KBM-7 (cell line): ENCODE results near the gene MYCN.

Experiments used
- DNase-seq: peaks from one replicate; pipeline ENCODE4 v3.0.0-alpha.2; 2015
- in situ Hi-C: fragments of 300-500 bp; cut with MboI; formaldehyde crosslinking; loops from 2 replicates; pipeline ENCODE4 v1.14.3; 2020; ENCODE audit warnings: low sequenced_read_pairs, low pct_unique_long_range_greater_than_20kb, mixed read lengths

MYCN gene

DNA sequence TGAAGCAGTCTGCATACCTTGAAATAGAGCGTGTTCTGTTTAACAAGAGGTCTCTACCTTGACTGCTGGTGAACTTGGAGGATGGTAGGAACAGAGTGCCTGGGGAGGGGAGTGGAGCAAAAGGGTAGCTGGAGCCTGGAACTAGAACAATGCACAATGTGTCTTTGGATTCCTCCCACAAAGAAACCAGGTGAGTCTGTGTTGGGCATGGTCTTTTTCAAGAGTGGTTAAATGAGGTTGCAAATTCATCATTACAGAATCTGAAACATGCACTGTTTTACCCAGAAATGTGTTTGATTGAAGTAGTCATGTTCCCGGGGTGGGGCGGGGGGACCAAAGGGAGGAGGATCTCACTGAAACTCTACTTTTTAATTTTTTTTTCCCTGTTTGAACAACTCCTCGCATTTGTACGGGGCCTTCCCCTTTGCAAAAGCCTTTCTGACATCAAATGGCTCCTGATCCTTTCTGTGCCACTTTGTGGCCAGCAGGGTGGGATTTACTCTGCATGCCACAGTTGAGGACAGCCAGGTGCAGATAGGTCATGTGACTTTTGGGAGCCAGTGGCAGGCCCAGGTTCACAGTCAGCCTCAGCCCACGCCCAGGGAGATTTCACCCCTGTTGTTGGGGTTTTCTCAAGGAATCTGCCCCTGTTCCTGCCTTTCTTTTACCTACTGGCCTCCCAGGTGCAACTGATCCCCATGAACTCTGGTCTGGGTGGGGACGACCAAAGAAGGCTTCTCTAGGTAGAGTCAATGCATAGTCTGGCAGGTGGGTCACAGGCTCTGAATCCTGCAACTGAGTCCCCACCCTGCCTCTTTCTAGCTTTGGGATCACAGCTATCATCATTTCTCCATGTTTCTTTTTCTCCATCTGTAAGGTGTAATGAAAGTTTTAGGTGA, 28.2 kb downstream of the MYCN start:
- no peak for DNase-seq
- in situ Hi-C loops, result no loop called here

DNA sequence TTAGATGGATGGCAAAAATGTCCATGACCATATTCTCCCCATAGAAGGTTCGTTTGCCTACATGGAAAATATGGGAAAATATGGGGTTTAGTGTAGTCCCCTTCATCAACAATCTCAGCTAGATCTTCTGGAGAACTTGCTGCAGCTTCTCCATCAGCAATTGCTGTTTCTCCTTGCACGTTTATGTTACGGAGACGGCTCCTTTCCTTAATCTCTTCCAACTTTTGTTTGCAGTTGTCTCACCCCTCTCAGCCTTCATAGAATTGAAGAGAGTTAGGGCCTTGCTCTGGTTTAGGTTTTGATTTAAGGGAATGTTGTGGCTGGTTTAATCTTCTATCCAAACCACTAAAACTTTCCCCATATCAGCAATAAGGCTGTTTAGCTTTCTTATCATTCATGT, 28.9 kb downstream of the MYCN start:
- in situ Hi-C loops, result no loop called here

DNA sequence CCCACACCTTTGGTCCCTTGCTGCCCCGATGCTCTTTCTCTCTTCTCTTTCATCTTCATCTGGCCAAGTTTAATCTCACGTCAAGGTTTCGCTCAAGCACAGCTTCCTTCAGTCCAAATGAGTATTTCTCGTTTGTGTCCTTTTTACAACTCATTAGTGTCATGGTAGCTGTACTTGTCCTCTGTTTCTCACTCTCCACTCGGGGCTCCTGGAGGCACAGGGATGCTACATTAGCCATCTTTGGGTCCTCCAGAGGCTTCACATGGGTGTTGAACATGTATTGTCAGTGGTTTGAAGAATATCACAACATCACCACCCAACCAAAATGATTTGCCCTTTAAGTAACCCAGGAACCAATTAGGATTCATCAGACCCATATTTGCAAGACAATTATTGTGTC, 30.4 kb downstream of the MYCN start:
- no peak for DNase-seq
- in situ Hi-C loops, result no loop called here

More for the DNA sequence above, 28.9 kb downstream of the MYCN start:
- DNase-seq, result no peak

DNA sequence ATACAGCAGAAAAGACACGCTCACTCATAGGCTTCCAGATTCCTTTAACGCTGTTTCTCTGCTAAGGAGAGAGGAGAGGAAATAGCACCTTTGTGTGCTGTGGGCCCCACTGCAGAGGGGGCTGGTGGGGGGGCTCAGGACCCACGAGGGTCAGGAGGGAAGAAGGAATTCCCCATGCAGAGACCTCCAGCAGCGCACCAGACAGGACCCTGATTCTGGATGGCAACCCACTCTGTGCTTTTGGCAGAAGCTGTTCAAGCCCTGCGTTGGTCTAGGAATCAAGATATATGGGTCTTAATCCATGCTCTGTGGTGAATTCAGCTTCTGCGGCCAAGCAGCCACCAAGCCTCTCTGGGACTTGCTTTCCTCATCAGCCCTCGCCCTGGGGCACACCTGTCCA, 31.0 kb downstream of the MYCN start:
- in situ Hi-C loops, result no loop called here
- DNase-seq, result no peak

DNA sequence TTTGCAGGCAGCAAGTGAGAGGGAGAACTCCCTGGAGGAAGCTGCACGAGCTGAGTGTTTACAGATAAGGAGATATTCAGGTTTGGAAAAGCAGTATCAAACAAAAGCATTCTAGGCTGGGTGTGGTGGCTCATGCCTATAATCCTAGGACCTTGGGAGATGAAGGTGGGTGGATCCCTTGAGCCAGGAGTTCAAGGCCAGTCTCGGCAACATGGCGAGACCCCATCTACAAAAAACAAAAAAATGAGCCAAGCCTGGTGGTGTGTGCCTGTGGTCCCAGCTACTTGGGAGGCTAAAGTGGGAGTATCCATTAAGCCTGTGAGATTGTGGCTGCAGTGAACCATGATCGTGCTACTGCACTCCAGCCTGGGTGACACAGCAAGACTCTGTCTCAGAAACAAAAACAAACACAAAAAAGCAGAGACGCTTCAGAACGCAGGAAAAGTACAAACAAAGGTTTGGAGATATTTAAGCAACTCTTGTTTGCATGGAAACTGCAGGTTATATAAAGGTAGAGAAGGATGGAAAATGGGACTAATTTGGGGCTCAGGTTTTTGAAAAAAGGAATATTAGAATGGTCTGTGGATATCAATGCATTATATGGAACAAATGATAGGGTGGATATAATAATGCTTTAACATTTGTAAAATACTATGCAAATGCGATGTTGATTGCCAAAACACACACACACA, 31.6 kb downstream of the MYCN start:
- in situ Hi-C loops, result no loop called here
- DNase-seq, result no peak

DNA sequence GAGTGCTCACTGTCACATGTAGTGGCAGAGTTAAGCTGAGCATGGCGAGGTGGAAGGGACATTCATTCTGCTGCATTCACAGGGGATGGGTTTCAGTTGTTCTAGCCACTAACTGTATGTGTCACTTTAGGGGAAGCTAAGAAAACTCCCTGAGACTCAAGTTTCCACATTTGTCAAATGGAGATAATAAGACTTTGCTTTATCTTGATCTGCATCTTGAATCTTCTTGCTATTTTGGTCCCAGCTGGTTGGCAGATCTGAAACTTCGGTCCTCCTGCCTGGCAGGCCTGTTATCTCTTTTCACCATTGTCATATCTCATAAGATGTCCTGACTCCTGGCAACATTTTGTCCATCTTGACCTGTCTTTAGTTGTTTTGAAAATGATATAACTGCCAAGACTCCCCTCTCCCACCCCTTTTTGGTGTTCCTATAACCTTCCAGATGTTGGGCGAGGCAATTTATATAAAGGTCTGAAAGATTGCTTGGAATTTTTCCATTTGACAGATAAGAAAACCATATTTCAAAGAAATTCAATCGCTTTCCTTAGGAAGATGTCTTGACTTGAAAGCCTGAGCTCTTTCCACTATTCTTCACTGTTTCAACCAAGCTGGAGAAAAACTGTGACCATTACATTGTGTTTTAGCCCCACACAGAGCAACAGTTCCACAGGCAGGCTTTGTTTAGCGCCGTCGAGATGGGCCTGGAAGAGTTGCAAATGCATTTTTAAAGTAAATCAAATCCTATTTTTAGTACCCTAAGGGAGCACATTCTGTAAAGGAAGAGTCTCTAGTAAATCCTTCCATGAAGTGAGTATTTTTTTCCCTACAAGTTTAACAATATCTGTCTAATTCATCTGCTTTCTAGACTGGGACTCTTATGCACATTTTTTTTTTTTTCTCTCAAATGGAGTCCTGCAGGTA, 33.4 kb downstream of the MYCN start:
- in situ Hi-C loops, result no loop called here
- DNase-seq, result peak; percentile 64

DNA sequence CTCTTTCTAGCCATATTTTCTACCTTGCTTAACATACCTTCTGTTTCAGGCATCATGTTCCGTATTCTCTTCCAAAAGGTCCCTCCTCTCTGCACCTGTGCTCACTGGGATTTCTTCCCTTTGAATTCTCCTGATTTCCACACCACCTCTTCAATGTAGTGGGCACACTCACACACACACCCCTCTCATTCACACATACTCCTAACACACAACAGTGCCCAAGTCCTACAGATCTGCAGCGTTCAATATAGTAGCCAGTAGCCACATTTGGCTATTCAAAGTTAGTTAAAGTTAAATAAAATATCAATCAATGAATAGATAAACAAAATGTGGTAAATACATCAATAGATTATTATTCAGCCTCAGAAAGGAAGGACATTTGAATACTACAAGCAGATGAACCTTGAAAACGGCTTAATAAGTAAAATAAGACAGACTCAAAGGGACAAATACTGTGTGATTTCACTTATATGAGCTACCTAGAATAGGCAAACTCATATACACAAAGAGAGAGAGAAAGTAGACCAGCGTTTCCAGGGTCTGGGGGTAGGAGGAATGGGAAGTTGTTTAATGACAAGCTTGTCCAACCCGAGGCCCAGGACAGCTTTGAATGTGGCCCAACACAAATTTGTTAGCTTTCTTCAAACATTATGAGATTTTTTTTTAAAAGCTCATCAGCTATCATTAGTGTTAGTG, 34.4 kb downstream of the MYCN start:
- DNase-seq, result no peak
- in situ Hi-C loops, result no loop called here

DNA sequence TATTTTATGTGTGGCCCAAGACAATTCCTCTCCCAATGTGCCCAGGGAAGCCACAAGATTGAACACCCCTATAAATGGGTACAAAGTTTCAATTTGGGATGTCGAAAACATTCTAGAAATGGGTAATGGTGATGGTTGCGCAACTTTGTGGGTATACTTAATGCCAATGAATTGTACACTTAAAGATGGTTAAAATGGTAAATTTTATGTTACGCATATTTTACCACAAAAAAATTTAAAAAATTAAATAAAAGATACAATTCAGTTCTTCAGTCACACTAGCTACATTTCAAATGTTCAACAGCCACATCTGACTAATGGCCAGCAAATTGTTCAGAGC, 34.9 kb downstream of the MYCN start:
- in situ Hi-C loops, result no loop called here
- no peak for DNase-seq

DNA sequence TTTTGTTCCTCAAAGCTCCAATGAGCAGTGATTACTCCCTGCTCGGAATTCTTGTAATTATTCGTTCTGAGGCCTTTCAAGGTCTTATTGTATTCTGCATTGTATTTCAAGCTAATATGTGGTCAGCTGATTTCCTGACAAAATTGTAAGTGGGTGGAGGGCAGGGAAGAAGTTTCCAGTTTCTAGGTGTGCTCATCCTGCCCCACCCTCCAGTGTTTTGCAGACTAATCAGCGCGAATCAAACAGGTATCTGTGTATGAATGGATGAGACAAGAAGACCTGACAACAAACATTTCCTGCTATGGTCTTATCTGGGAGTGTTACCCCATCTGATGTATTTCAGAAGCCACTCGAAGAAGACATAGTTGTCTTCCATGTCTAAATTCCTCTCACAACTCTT, 35.3 kb downstream of the MYCN start:
- in situ Hi-C loops, result no loop called here
- no peak for DNase-seq

DNA sequence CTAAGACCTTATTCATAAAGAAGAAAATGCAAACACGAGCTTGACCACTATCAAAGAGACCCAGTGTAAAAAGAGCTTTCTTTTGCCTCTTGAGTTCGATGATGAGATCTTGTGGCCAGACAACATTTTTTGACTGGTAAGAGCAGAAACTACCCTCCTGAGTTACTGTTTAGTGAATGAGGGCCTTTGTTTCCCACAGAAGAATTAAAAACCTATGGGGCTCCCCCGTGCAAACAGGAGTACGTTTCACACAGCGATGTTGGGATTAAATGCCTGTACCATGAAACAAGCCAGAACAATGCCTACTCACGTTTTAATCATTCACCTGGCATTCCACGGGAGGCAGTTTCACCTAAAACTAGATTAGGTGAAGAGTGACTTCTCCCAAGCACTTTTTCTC, 36.0 kb downstream of the MYCN start:
- in situ Hi-C loops, result no loop called here
- no peak for DNase-seq

DNA sequence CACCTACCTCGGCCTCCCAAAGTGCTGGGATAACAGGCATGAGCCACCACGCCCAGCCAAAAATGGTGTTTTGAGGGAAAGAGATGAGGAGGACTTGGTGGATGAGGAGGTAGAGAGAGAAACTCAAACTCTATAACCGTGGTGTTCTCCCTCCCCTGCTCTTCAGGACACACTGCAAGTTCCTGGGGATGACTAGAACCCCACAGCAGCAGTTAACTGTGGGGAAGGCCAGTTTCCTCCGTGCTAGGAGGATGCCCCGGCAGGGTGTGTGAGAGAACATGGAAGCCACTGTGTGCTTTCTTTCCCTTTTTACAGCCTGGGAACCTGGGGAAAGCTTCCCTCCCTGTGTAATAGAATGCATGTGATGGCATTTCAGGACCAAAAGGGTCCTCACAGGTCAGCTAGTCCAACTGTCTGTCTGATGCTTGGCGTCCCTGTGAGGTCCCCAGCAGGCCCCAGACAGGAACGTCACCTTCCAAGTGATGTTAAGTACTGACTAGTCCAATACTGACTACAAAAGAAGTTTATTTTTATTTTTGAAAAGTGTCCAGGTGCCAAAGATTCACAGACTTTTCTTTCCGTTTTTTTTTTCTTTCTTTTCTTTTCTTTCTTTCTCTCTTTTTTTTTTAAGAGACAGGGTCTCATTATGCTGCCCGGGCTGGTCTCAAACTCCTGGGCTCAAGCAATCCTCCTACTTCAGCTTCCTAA, 38.9 kb downstream of the MYCN start:
- no peak for DNase-seq
- in situ Hi-C loops, result no loop called here

DNA sequence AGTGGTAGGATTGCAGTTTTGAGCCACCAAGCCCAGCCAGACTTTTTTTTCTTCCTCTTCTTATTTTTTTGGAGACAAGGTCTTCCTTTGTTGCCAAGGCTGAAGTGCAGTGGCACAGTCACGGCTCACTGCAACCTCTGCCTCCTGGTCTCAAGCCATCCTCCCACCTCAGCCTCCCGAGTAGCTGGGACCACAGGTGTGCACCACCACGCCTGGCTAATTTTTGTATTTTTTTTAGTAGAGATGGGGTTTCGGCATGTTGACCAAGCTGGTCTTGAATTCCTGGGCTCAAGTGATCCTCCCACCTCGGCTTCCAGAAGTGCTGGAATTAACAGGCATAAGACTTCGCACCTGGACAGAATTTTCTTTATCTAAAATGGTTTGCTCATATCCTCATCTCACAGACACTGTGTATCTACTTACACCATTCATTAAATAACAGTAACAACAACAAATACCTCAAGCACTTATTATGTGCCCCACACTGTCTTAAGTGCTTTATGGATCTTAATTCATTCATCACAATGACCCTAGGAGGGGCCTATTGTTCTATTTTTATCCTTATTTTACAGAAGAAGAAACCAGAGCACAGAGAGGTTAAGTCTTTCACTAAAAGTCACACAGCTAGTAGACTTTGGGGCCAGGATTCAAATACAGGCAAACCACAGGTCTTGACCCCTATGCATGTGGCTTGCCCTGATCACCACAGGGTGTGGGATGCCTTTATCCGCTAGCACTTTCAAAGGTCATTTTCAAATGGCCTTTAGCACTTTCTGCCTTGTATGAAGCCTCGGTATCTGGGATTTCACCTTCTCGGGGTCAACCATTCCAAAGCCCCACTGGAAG, 39.6 kb downstream of the MYCN start:
- no peak for DNase-seq
- in situ Hi-C loops, result no loop called here

DNA sequence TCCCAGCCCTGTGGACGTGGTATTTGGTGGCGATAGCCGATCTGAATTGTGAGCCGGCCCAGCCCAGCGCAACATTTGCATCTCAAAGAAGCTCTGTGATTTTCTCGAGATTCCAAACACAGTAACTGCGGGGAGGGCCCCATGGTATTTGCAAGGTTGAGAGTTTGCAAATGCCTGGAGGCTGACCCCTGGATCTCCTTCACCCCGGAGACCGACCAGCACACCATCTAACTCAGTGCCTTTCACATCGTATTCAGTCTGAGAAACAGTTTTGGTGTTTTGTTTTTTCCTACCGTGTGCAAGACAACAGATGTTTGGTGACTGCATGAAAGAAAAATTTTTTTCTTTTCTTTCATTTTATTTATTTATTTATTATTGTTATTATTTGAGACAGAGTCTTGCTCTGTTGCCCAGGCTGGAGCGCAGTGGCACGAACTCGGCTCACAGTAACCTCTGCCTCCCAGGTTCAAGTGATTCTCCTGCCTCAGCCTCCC, 40.3 kb downstream of the MYCN start:
- in situ Hi-C loops, result no loop called here

DNA sequence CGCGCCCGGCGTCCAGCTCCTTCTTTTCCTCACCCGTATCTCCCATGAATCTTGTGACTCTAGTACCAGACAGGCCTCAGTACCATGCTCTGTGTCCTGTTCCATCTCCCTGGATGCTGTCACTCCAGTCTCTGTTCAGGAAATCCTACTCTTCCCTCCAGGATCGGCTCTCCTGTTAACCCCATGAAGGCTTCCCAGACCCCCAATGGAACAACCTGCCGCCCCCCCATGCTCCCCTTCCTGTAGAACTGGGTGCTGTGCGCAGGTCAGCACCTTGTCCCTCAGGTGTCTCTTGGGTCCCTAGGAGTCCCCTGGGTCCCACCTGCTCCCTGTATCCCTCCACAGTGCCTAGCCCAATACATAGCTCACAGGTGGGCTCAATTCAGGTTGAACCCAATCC, 41.3 kb downstream of the MYCN start:
- in situ Hi-C loops, result no loop called here
- no peak for DNase-seq

More for the DNA sequence above, 40.3 kb downstream of the MYCN start:
- no peak for DNase-seq

DNA sequence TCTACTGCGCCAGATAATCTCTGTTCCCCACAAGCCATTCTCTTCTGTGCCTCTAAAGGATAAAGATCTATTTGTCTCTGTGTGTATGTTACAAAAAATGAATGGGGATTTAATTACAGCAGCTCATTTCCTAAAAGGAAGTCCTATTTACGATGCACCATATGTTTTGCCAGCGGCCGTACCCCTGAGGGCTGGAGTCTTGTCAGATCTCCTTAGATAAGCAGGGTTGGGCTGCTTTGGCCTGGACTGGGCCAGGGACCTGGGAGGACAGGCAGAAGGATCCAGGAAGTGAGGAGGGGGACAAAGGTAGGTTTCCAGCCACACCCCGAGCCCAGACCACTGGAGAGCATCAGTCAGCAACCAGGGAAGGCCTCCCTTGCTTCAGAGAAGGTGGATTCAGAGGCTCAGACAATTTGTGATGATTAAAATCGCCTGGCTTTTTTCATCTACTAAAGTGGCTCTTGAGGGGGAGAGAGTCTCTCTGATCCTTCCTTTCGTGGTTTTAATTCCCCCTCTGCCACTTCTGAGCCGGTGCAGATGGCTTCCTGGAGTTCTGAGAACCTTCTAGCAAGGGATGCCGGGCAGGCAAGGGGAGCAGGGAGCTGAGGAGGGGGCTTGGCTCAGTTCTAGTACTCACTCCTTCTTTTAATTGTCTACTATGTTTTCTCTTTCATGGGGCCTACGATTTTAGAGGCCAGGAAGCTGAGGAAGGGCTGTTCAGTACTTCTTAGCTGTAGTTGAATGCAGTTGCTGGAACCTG, 42.1 kb downstream of the MYCN start:
- DNase-seq, result peak; percentile 35
- in situ Hi-C loops, result no loop called here

DNA sequence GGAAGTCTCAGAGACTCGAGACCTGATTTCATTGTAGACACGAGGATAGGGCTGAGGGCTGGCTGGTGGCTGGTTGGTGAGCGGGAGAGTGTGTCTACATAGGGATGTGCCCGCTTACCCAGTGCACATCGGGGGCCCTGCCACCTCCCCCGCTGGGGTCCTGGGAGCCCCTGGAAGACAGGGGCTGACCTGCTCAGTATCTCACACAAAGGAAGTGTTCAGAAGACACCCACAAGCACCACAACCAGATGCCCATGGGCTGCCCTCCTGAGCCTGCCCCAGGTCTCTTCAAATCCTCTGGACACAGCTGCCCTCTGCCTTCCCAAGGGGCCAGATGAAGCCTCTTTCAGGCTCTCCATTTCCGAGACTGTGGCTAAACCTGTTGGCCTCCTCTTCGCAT, 43.1 kb downstream of the MYCN start:
- no peak for DNase-seq
- in situ Hi-C loops, result no loop called here
